ENCODE measurements around the gene HDAC4.

HDAC4 gene

DNA sequence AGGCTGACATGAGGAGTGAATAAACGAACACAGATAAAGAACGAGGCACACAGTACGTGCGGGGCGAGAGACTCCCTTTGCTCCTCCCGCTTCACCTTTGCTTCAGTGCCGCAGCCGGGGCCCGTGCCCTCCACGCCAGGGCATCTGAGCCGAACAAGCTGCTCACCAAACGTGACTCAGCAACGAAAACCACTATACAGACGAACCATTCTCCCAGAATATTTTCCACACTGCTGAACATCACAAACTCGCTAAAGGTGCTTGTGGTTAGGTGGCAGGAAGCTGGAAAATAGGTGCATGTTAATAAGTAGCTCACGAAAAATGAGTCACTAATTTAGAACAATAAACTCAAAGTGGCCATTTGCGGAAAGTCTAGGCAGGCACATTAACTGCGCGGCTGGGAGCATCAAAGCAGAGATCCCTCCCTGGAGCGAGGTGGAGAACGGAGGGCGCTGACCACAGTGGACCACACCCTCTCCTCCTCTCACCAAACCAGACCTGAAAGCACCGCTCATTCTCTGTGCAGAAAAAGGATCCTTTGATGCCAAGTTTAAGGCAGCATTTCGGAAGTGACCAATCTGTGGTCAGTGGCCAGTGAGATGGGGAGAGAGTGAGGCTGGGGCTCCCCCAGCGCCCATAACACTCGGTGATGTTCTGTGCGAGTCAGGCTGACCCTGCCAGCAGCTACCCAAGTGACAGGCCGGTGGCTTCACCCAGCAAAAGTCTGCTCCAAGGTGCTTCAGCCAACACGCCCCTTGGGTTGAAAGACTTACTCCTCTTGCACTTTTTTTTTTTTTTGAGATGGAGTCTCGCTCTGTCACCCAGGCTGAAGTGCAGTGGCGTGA is 153.2 kb downstream of the HDAC4 start:
- no peak for TF ChIP-seq CTCF (conservative IDR thresholded peaks at IDR 0.05; ENCODE audit: low read depth, low read length)
- H3K4me3 ChIP-seq (ENCODE audit: low read length), result no peak overlapping the region
- no peak for DNase-seq (ENCODE audit: low read depth)

GRCh38 chr2:239246723-239247122 is 154.1 kb downstream of the HDAC4 start:
- TF ChIP-seq CTCF (conservative IDR thresholded peaks at IDR 0.05; ENCODE audit: low read depth, low read length), result no peak
- DNase-seq (ENCODE audit: low read depth), result no peak
- H3K4me3 ChIP-seq (ENCODE audit: low read length), result no peak overlapping the region

GRCh38 chr2:239245872-239246721 is 154.7 kb downstream of the HDAC4 start:
- no peak overlapping the region for H3K4me3 ChIP-seq (ENCODE audit: low read length)
- no peak for DNase-seq (ENCODE audit: low read depth)
- TF ChIP-seq CTCF (conservative IDR thresholded peaks at IDR 0.05; ENCODE audit: low read depth, low read length), result no peak

DNA sequence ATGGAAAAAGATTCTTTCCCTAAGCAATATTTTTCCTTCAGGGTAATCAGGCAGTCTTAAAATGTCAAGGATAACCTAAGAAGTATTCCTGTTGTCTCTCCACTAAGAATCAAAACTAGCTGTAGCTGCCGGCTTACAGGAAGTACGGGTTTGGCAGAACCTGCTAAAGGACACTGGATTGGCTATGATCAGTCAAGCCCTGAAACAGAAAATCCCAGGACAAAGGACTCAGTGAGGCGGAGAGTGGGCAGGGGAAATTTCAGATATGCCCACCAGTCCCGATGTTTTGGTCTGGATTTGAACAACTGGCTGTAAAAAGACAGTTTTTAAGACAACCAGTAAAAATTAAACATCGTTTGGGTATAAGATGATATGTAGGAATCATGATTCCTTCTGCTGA is 155.7 kb downstream of the HDAC4 start:
- no peak for TF ChIP-seq CTCF (conservative IDR thresholded peaks at IDR 0.05; ENCODE audit: low read depth, low read length)
- no peak for DNase-seq (ENCODE audit: low read depth)

GRCh38 chr2:239244625-239245024 is 156.2 kb downstream of the HDAC4 start:
- no peak for DNase-seq (ENCODE audit: low read depth)
- no peak overlapping the region for H3K4me3 ChIP-seq (ENCODE audit: low read length)
- no peak for TF ChIP-seq CTCF (conservative IDR thresholded peaks at IDR 0.05; ENCODE audit: low read depth, low read length)

More for the DNA sequence above, 155.7 kb downstream of the HDAC4 start:
- no peak overlapping the region for H3K4me3 ChIP-seq (ENCODE audit: low read length)

GRCh38 chr2:239241431-239241960 is 159.3 kb downstream of the HDAC4 start:
- no peak overlapping the region for H3K4me3 ChIP-seq (ENCODE audit: low read length)
- DNase-seq (ENCODE audit: low read depth), result no peak
- no peak for TF ChIP-seq CTCF (conservative IDR thresholded peaks at IDR 0.05; ENCODE audit: low read depth, low read length)

Data from retinal pigment epithelial cell (primary cell).